PC-9 (cell line): ENCODE measurements around the gene RBM26. TPM values are rescaled to one million over a fixed set of nuclear protein-coding genes. Genes with fewer than 3 reads are reported as not detected.

Experiments used
- BruUV-seq: library from RNA; stranded (reverse); fragments of 400-500 nt; replicated peaks from 2 replicates; lab custom pipeline; 2021; lab: Mats Ljungman, UMichigan
- CTCF ChIA-PET: fragments of 300-600 bp; sonication (Branson Sonifier 250); formaldehyde crosslinking; loops from one replicate; lab custom pipeline; 2022; ENCODE audit warnings: antibody characterized with exemption; lab: Charles Lee
- POLR2A ChIA-PET: fragments of 300-600 bp; sonication (Branson Sonifier 250); formaldehyde crosslinking; loops from one replicate; lab custom pipeline; 2022; ENCODE audit warnings: antibody characterized with exemption; ENCODE audit not compliant: unreplicated experiment; lab: Charles Lee
- DNase-seq, 2 experiments: peaks; one replicate each; pipeline versions ENCODE4 v3.0.0 to v3.0.0-alpha.2; 2015 to 2022; ENCODE audit warnings: mixed read lengths in 1 of 2
- H2AFZ ChIP-seq: fragments of 200-600 bp; sonication (generic); 2 replicates; pipeline ENCODE4 v1.8.1; 2017; ENCODE audit warnings: antibody characterized with exemption
- H3F3A ChIP-seq: fragments of 200-600 bp; sonication (generic); 2 replicates; pipeline ENCODE4 v1.8.1; 2017; ENCODE audit warnings: antibody characterized with exemption, mild to moderate bottlenecking, low read depth; ENCODE audit not compliant: insufficient read depth
- H3K27ac ChIP-seq: fragments of 200-600 bp; sonication (generic); 2 replicates; pipeline ENCODE4 v1.6.1; 2016; ENCODE audit warnings: mixed run types
- H3K27me3 ChIP-seq: fragments of 200-600 bp; sonication (generic); 2 replicates; pipeline ENCODE4 v1.6.1; 2016; ENCODE audit warnings: low read depth, mixed run types; ENCODE audit not compliant: insufficient read depth
- H3K36me3 ChIP-seq: fragments of 200-600 bp; sonication (generic); 2 replicates; pipeline ENCODE4 v1.6.1; 2016; ENCODE audit warnings: low read depth, mixed run types
- H3K4me1 ChIP-seq: fragments of 200-600 bp; sonication (generic); replicated peaks from 2 replicates; pipeline ENCODE4 v1.6.1; 2016; ENCODE audit warnings: mixed run types; ENCODE audit not compliant: insufficient read depth
- H3K4me2 ChIP-seq: fragments of 200-600 bp; sonication (generic); 2 replicates; pipeline ENCODE4 v1.6.1; 2017; ENCODE audit warnings: mixed run types
- H3K4me3 ChIP-seq: fragments of 200-600 bp; sonication (generic); 2 replicates; pipeline ENCODE4 v1.6.1; 2016; ENCODE audit warnings: mixed run types
- H3K79me2 ChIP-seq: fragments of 200-600 bp; sonication (generic); 2 replicates; pipeline ENCODE4 v1.6.1; 2017; ENCODE audit warnings: low read depth, mixed run types
- H3K9me2 ChIP-seq: fragments of 200-600 bp; sonication (generic); 2 replicates; pipeline ENCODE4 v1.8.1; 2017; ENCODE audit warnings: mild to moderate bottlenecking; ENCODE audit not compliant: insufficient read depth
- H3K9me3 ChIP-seq: fragments of 200-600 bp; sonication (generic); 2 replicates; pipeline ENCODE4 v1.8.1; 2016; ENCODE audit warnings: low read depth; ENCODE audit not compliant: insufficient read depth
- H4K20me1 ChIP-seq: fragments of 200-600 bp; sonication (generic); 2 replicates; pipeline ENCODE4 v1.8.1; 2017; ENCODE audit not compliant: insufficient read depth
- EZH2 ChIP-seq: fragments of 200-600 bp; sonication (generic); IDR thresholded peaks from 2 replicates; pipeline ENCODE4 v1.8.0; 2017; ENCODE audit warnings: antibody characterized with exemption, low read depth
- intact Hi-C: fragments of 100-400 bp; cut with micrococcal nuclease; formaldehyde crosslinking; loops from one replicate; pipeline ENCODE4 v1.10.0; 2022; ENCODE audit not compliant: unreplicated experiment
- total RNA-seq: library from RNA; stranded (reverse); gene quantifications from 2 replicates; pipeline ENCODE4 v1.2.3, GENCODE V29; 2021
- TF ChIP-seq, protein P1 (sequence below): fragments of 200-600 bp; sonication (generic); conservative IDR thresholded peaks from 2 replicates; pipeline ENCODE4 v1.6.1; 2017; ENCODE audit warnings: mixed run types, antibody characterized with exemption, mild to moderate bottlenecking, moderate library complexity

The RBM26 gene
- total RNA-seq, 1 experiment from 2014 or later: 40.4 TPM

DNA sequence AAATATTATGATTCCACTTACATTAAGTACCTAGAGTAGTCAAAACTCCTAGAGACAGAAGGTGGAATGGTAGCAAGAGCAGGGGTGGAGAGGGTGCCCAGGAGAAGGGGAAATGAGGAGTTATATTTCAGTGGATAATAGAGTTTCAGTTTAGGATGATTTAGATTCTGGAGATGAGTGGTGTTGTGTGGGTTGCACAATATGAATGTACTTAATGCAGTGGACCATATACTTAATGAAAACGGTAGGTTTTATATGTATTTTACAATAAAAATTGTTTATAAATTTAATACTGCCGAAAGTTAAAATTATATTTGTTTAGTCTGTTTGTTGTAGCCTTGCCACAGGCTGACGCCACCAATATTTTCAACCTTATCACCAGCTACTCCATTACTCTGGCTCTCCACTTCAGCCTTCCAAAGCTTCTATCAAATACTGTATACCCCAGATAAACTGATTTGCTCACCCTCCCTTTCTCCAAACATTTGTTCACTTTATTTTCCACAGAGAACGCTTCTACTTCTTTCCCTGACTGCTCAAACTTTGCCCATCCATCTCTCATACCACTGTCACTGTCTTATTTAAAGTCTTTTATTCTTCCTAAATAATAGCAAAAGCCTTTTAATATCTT is 1.4 kb upstream of the RBM26 start:
- Histone ChIP-seq H3F3A (no peaks in the 10 kb centered on the region), H3K9me3 (no peaks in the 10 kb centered on the region), H3K4me1 (peaks cover 33% of the 10 kb centered on the region), H3K27ac (no peak overlapping the region), H3K4me2 (peak overlapping the region; percentile 98), H3K4me3 (peak overlapping the region; percentile 90), H3K79me2 (peaks cover 58% of the 10 kb centered on the region), H2AFZ (peak overlapping the region; percentile 92; the same call in 1 of the 2 replicates), H4K20me1 (no peaks in the 10 kb centered on the region; the same call in 1 of the 2 replicates), H3K27me3 (no peaks in the 10 kb centered on the region), H3K36me3 (peaks cover 9% of the 10 kb centered on the region; the same call in 1 of the 2 replicates), H3K9me2 (no peaks in the 10 kb centered on the region)
- intact Hi-C loops: loop anchor here (5.0 kb wide), 1 partner anchor 75 kb away; the partner anchor contains the start of gene NDFIP2
- CTCF ChIA-PET: no interaction called here
- BruUV-seq: no TSS peak
- no peak for DNase-seq
- no peak for TF ChIP-seq EZH2
- TF ChIP-seq, protein P1, sequence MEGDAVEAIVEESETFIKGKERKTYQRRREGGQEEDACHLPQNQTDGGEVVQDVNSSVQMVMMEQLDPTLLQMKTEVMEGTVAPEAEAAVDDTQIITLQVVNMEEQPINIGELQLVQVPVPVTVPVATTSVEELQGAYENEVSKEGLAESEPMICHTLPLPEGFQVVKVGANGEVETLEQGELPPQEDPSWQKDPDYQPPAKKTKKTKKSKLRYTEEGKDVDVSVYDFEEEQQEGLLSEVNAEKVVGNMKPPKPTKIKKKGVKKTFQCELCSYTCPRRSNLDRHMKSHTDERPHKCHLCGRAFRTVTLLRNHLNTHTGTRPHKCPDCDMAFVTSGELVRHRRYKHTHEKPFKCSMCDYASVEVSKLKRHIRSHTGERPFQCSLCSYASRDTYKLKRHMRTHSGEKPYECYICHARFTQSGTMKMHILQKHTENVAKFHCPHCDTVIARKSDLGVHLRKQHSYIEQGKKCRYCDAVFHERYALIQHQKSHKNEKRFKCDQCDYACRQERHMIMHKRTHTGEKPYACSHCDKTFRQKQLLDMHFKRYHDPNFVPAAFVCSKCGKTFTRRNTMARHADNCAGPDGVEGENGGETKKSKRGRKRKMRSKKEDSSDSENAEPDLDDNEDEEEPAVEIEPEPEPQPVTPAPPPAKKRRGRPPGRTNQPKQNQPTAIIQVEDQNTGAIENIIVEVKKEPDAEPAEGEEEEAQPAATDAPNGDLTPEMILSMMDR: no peak
- POLR2A ChIA-PET: no interaction called here

DNA sequence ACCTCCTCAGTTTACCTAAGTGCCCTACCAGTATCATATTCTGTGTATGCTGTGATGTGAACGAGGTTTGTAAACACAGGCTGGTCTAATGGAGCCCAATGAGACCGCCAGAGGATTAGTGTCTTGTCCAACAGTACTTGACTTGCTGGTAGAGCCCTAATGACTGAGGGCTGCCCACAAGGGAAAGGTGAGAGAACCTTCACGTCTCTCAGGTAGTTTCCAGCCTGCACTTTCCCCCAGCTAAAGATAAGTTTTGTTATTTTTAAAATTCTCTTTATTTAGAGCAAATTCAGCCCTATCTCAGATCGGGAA is 498 bp upstream of the RBM26 start:
- peak overlapping the region; percentile 98 for H3K4me2 ChIP-seq
- intact Hi-C loops: loop anchor here (5.0 kb wide), 1 partner anchor 76 kb away; the partner anchor contains the start of gene NDFIP2
- POLR2A ChIA-PET: no interaction called here

DNA sequence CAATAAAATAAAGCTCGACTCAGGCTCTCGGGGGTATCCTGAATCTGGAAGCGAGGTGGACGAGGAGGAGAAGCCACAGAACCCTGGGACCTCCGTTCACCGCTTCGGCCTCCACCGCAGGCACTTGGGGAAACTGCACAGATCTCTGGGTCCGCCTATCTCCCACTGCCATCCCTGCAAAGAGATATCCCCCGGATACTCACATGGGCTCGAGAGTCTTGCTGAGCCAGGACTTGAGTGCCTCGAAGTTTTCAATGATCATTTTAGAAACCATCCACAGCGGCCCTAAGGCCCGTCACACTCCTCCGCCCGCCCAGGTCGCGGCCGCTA is 589 bp downstream of the RBM26 start:
- Histone ChIP-seq H3K79me2 (peaks cover 78% of the 10 kb centered on the region), H4K20me1 (peaks cover 7% of the 10 kb centered on the region; the same call in 1 of the 2 replicates), H3F3A (no peaks in the 10 kb centered on the region), H3K27me3 (no peaks in the 10 kb centered on the region), H3K4me1 (peaks cover 43% of the 10 kb centered on the region), H3K36me3 (peaks cover 25% of the 10 kb centered on the region), H3K4me3 (peak overlapping the region; percentile 90), H3K9me2 (no peaks in the 10 kb centered on the region), H2AFZ (peak overlapping the region; percentile 92), H3K4me2 (peak overlapping the region; percentile 98), H3K27ac (peak overlapping the region; percentile 87), H3K9me3 (no peaks in the 10 kb centered on the region)
- TF ChIP-seq, protein P1: no peak
- no peak for TF ChIP-seq EZH2
- ChIA-PET POLR2A (no interaction called here), CTCF (interaction anchor here (0.6 kb wide), 1 partner anchor 128 kb away, joined by 3 read pairs; no protein-coding TSS in a partner anchor)
- intact Hi-C loops: loop anchor here (5.0 kb wide), 1 partner anchor 77 kb away; the partner anchor contains the start of gene NDFIP2
- no peak for DNase-seq
- BruUV-seq: no TSS peak

More for the DNA sequence above, 498 bp upstream of the RBM26 start:
- Histone ChIP-seq H3K4me3 (peak overlapping the region; percentile 90), H3K4me1 (peaks cover 42% of the 10 kb centered on the region), H3K9me2 (no peaks in the 10 kb centered on the region), H4K20me1 (peaks cover 3% of the 10 kb centered on the region; the same call in 1 of the 2 replicates), H3K79me2 (peaks cover 67% of the 10 kb centered on the region), H3F3A (no peaks in the 10 kb centered on the region), H3K36me3 (peaks cover 18% of the 10 kb centered on the region), H3K9me3 (no peaks in the 10 kb centered on the region), H3K27me3 (no peaks in the 10 kb centered on the region), H3K27ac (peak overlapping the region; percentile 87), H2AFZ (peak overlapping the region; percentile 92)
- no peak for TF ChIP-seq EZH2
- TF ChIP-seq, protein P1: no peak
- CTCF ChIA-PET: interaction anchor here (0.7 kb wide), 1 partner anchor 136 kb away, joined by 4 read pairs; no protein-coding TSS in a partner anchor
- no TSS peak for BruUV-seq
- no peak for DNase-seq
